IMR-90 (cell line): ENCODE data around the gene CCDC185. TPM values are rescaled to one million over a fixed set of nuclear protein-coding genes. Genes with fewer than 3 reads are reported as not detected.

Experiments used
- ATAC-seq: fragments of 200-7000 bp; cut with Tn5 transposase; 2 replicates; pipeline ENCODE4 v1.9.1; 2020; ENCODE audit warnings: low read depth, mild to moderate bottlenecking, moderate library complexity
- BruUV-seq: library from RNA; stranded (reverse); fragments of 400-500 nt; replicated peaks from 2 replicates; lab custom pipeline; 2021; lab: Mats Ljungman, UMichigan
- CTCF ChIA-PET: fragments of 300-600 bp; formaldehyde crosslinking; extraction: SDS; loops from one replicate; lab custom pipeline; 2021; ENCODE audit warnings: antibody characterized with exemption; lab: Yijun Ruan, JAX
- POLR2A ChIA-PET: fragments of 300-600 bp; sonication (Branson Sonifier 250); formaldehyde crosslinking; loops from one replicate; lab custom pipeline; 2022; ENCODE audit warnings: antibody characterized with exemption; ENCODE audit not compliant: unreplicated experiment; lab: Charles Lee
- DNase-seq: peaks from one replicate; pipeline ENCODE4 v3.0.0; 2013
- H2AFZ ChIP-seq: replicated peaks from 2 replicates; pipeline ENCODE3; 2013; ENCODE audit warnings: low read length, mild to moderate bottlenecking; ENCODE audit not compliant: poor library complexity
- H2AK5ac ChIP-seq: 2 replicates; pipeline ENCODE4 v1.6.1; 2013; ENCODE audit warnings: low read depth, low read length, inconsistent platforms
- H2AK9ac ChIP-seq: replicated peaks from 2 replicates; pipeline ENCODE3; 2013; ENCODE audit warnings: mild to moderate bottlenecking, low read depth, low read length, moderate library complexity; ENCODE audit not compliant: poor library complexity
- H2BK120ac ChIP-seq: 2 replicates; pipeline ENCODE4 v1.6.1; 2013; ENCODE audit warnings: low read depth, low read length, inconsistent platforms
- H2BK15ac ChIP-seq: 3 replicates; pipeline ENCODE4 v1.6.1; 2013; ENCODE audit warnings: low read depth, low read length, inconsistent platforms
- H2BK20ac ChIP-seq: 2 replicates; pipeline ENCODE4 v1.6.1; 2013; ENCODE audit warnings: low read depth, mild to moderate bottlenecking, inconsistent platforms, low read length, moderate library complexity
- H2BK5ac ChIP-seq: 2 replicates; pipeline ENCODE4 v1.6.1; 2013; ENCODE audit warnings: mild to moderate bottlenecking, low read depth, low read length, inconsistent platforms; ENCODE audit not compliant: poor library complexity, severe bottlenecking
- H3K14ac ChIP-seq: replicated peaks from 2 replicates; pipeline ENCODE4 v1.6.1; 2013; ENCODE audit warnings: low read depth, low read length, inconsistent platforms
- H3K18ac ChIP-seq: 2 replicates; pipeline ENCODE4 v1.6.1; 2013; ENCODE audit warnings: low read depth, low read length, control low read depth
- H3K23ac ChIP-seq: 2 replicates; pipeline ENCODE4 v1.6.1; 2013; ENCODE audit warnings: low read depth, low read length, inconsistent platforms
- H3K27ac ChIP-seq: 2 replicates; pipeline ENCODE4 v1.5.1; 2013; ENCODE audit warnings: mild to moderate bottlenecking, control low read depth, low read length; ENCODE audit not compliant: insufficient read depth
- H3K27me3 ChIP-seq: 2 replicates; pipeline ENCODE4 v1.6.1; 2013; ENCODE audit warnings: low read length; ENCODE audit not compliant: control insufficient read depth, insufficient read depth
- H3K36me3 ChIP-seq: 2 replicates; pipeline ENCODE4 v1.6.1; 2013; ENCODE audit warnings: low read length, mixed read lengths; ENCODE audit not compliant: control insufficient read depth, insufficient read depth
- H3K4ac ChIP-seq: 2 replicates; pipeline ENCODE4 v1.6.1; 2013; ENCODE audit warnings: low read depth, low read length, inconsistent platforms
- H3K4me1 ChIP-seq: 2 replicates; pipeline ENCODE4 v1.6.1; 2013; ENCODE audit warnings: low read length, mixed read lengths; ENCODE audit not compliant: control insufficient read depth, insufficient read depth
- H3K4me2 ChIP-seq: 2 replicates; pipeline ENCODE4 v1.6.1; 2013; ENCODE audit warnings: low read depth, mild to moderate bottlenecking, control low read depth, low read length, moderate library complexity
- H3K4me3 ChIP-seq: 2 replicates; pipeline ENCODE4 v1.5.1; 2013; ENCODE audit warnings: low read depth, mild to moderate bottlenecking, control low read depth, low read length, moderate library complexity; ENCODE audit not compliant: insufficient read depth
- H3K56ac ChIP-seq: 2 replicates; pipeline ENCODE4 v1.6.1; 2013; ENCODE audit warnings: low read length, inconsistent platforms; ENCODE audit not compliant: insufficient read depth; ENCODE audit errors: extremely low read depth
- H3K79me1 ChIP-seq, 2 experiments: 2 replicates each; pipeline ENCODE4 v1.6.1; 2013; ENCODE audit warnings: low read length in 2 of 2, inconsistent platforms in 1 of 2, low read depth in 1 of 2
- H3K9ac ChIP-seq: 2 replicates; pipeline ENCODE4 v1.6.1; 2013; ENCODE audit warnings: low read depth, low read length, control low read depth
- H3K9me1 ChIP-seq: 2 replicates; pipeline ENCODE4 v1.6.1; 2013; ENCODE audit warnings: low read length, inconsistent platforms; ENCODE audit not compliant: insufficient read depth
- H3K9me3 ChIP-seq: 2 replicates; pipeline ENCODE4 v1.6.1; 2013; ENCODE audit warnings: low read length; ENCODE audit not compliant: control insufficient read depth, insufficient read depth
- H4K20me1 ChIP-seq: 2 replicates; pipeline ENCODE4 v1.6.1; 2013; ENCODE audit warnings: low read length, inconsistent platforms; ENCODE audit not compliant: insufficient read depth
- H4K5ac ChIP-seq: 2 replicates; pipeline ENCODE4 v1.6.1; 2013; ENCODE audit warnings: mild to moderate bottlenecking, low read depth, low read length, control low read depth
- H4K8ac ChIP-seq, 2 experiments: 2 replicates each; pipeline ENCODE4 v1.6.1; 2013; ENCODE audit warnings: low read depth in 2 of 2, low read length in 2 of 2, control low read depth in 1 of 2, inconsistent platforms in 1 of 2
- H4K91ac ChIP-seq: 2 replicates; pipeline ENCODE4 v1.6.1; 2013; ENCODE audit warnings: low read depth, low read length, inconsistent platforms; ENCODE audit not compliant: insufficient read depth
- BHLHE40 ChIP-seq: fragments of 150-350 bp; IDR thresholded peaks from 2 replicates; pipeline ENCODE4 v1.6.1; 2016; ENCODE audit warnings: mild to moderate bottlenecking, low read depth, low read length
- CHD1 ChIP-seq: IDR thresholded peaks from 2 replicates; pipeline ENCODE4 v1.6.1; 2012; ENCODE audit warnings: low read depth, low read length, improper control_type of control experiment
- MAFK ChIP-seq: IDR thresholded peaks from 2 replicates; pipeline ENCODE4 v1.6.1; 2012; ENCODE audit warnings: low read depth, low read length, improper control_type of control experiment
- MAZ ChIP-seq: IDR thresholded peaks from 2 replicates; pipeline ENCODE4 v1.6.1; 2012; ENCODE audit warnings: low read depth, mild to moderate bottlenecking, low read length, improper control_type of control experiment, moderate library complexity, borderline replicate concordance
- MXI1 ChIP-seq: IDR thresholded peaks from 2 replicates; pipeline ENCODE4 v1.6.1; 2012; ENCODE audit warnings: low read depth, mild to moderate bottlenecking, low read length, moderate library complexity, borderline replicate concordance
- NFE2L2 ChIP-seq: fragments of 150-350 bp; IDR thresholded peaks from 2 replicates; pipeline ENCODE4 v1.6.1; 2016; ENCODE audit warnings: low read depth, mild to moderate bottlenecking, low read length
- RCOR1 ChIP-seq: IDR thresholded peaks from 2 replicates; pipeline ENCODE4 v1.6.1; 2012; ENCODE audit warnings: mild to moderate bottlenecking, low read length, improper control_type of control experiment; ENCODE audit not compliant: insufficient replicate concordance
- RFX5 ChIP-seq: IDR thresholded peaks from 2 replicates; pipeline ENCODE4 v1.8.0; 2012; ENCODE audit warnings: low read depth, mild to moderate bottlenecking, low read length, moderate library complexity
- WGBS, 2 experiments: methylation state at CpG; one replicate each; pipeline versions ENCODE4 v1.1.5 to v1.1.7; 2013; ENCODE audit warnings: missing lambda C conversion rate in 2 of 2; ENCODE audit not compliant: insufficient read length in 1 of 2; ENCODE audit errors: extremely low coverage in 2 of 2; 5-methylcytosine and 5-hydroxymethylcytosine counted together
- dilution Hi-C: fragments of 300-500 bp; cut with HindIII; formaldehyde crosslinking; loops from one replicate; pipeline ENCODE4 v1.14.3; 2018; ENCODE audit warnings: low sequenced_read_pairs; ENCODE audit not compliant: unreplicated experiment
- in situ Hi-C: fragments of 300-500 bp; cut with MboI; formaldehyde crosslinking; loops from 3 replicates; pipeline ENCODE4 v1.14.3; 2019; ENCODE audit warnings: low sequenced_read_pairs, inconsistent platforms, mixed read lengths
- intact Hi-C: fragments of 100-400 bp; cut with micrococcal nuclease; formaldehyde crosslinking; loops from 2 replicates; pipeline ENCODE4 v1.10.0; 2022
- polyA plus RNA-seq, 3 experiments: library from polyadenylated mRNA; depleted of rRNA; stranded (reverse); fragments of >200 nt; gene quantifications; 2 replicates each; pipeline ENCODE4 v1.2.3, GENCODE V29; 2012; ENCODE audit warnings: low replicate concordance in 1 of 3
- total RNA-seq: library from RNA; depleted of rRNA; stranded (reverse); fragments of >200 nt; gene quantifications from 2 replicates; pipeline ENCODE4 v1.2.3, GENCODE V29; 2012
- TF ChIP-seq, protein P1 (sequence below): fragments of 150-350 bp; IDR thresholded peaks from 2 replicates; pipeline ENCODE4 v1.6.1; 2016; ENCODE audit warnings: low read depth, mild to moderate bottlenecking, low read length, moderate library complexity, borderline replicate concordance
- TF ChIP-seq, protein P2 (sequence below): fragments of 150-350 bp; IDR thresholded peaks from 2 replicates; pipeline ENCODE4 v1.6.1; 2017; ENCODE audit warnings: mild to moderate bottlenecking, antibody characterized with exemption, low read length, low read depth
- TF ChIP-seq, protein P3 (sequence below): conservative IDR thresholded peaks from 2 replicates; pipeline ENCODE4 v1.5.1; 2012; ENCODE audit warnings: mild to moderate bottlenecking, low read depth, low read length, improper control_type of control experiment

CCDC185 gene
- total and polyA plus RNA-seq, 2 of the 4 experiments (the other 2 are of a cell fraction): not detected

DNA sequence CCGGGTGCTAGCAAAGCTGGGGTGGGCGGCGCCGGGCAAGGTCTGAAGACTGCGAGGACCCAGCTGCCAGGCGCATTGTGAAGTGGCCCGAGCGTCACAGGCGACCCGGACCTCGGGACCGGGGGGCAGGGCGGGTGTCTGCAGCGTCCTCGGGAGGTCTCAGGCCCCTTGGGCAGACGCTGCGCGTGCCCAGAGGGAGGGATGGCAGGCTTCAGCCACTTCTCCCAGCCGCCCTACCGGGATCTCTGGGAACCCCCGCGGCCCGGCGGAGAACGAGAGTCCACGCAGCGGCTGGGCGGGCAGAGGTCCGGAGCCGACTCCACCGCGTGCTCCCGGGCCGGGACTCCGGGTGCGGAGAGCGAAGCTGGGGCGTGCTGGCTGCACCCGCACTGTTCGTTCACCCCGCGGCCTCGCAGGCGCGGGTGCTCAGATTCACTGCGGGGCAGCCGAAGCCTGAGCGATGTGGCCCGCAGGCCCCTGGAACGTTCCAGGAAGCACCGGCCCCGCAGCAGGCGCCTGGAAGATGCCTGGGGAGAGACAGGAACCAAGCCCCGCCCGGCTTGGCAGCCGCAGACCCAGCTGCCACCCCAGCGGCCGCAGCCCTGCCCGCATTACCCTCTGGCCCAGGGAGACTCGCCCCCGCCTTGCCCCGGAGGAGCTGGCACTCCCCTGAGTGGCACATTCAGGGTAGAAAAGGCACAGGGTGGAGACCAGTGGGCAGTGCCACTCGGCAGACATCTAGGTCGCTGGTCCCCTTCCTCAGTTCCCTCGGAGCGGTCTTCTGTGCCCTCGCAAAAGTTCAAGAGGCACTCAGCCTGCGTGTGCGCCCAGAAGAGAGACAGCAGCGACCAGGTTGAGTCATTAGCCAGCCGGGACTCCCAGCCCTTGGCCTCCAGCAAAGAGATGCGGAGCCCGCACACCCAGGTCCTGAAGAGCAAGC, at the start of gene CCDC185 (continued):
- TF ChIP-seq, protein P1, sequence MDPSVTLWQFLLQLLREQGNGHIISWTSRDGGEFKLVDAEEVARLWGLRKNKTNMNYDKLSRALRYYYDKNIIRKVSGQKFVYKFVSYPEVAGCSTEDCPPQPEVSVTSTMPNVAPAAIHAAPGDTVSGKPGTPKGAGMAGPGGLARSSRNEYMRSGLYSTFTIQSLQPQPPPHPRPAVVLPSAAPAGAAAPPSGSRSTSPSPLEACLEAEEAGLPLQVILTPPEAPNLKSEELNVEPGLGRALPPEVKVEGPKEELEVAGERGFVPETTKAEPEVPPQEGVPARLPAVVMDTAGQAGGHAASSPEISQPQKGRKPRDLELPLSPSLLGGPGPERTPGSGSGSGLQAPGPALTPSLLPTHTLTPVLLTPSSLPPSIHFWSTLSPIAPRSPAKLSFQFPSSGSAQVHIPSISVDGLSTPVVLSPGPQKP: no peak
- TF ChIP-seq CHD1 (no peak), RFX5 (no peak)

DNA sequence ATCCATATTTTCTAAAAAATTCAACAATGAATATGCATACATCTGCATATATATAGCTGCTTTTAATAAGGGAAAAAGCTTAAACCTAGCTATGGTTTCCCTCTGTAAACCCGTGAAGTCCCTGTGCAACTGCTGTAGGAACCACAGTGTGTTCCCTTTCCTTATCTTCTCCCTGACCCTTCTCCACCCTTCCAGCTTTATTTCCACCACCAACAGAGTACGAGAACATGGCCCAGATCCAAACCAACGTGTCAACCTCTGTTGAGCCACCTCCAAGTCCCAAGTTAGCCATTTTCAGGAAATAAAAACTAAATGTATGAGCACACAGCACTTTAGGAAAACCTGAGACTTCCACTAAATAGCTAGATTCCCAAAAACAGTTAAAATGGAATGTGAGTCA, 49.5 kb upstream of the CCDC185 start:
- no peak overlapping the region for H3K56ac ChIP-seq
- H3K9me1 ChIP-seq: no peaks in the 10 kb centered on the region
- no peak overlapping the region for H3K14ac ChIP-seq
- ChIA-PET CTCF (no interaction called here), POLR2A (no interaction called here)
- intact Hi-C loops: no loop called here
- no peaks in the 10 kb centered on the region for H3K4me1 ChIP-seq
- no peaks in the 10 kb centered on the region for H3K79me1 ChIP-seq
- no peak overlapping the region for H3K18ac ChIP-seq
- no peak overlapping the region for H3K23ac ChIP-seq
- in situ Hi-C loops: no loop called here
- H2AFZ ChIP-seq: no peak overlapping the region
- no peak overlapping the region for H4K91ac ChIP-seq
- WGBS, 2 experiments: 40% methylated on average over 2 of the region's 3 CpGs; no CpG with 5 or more reads in 1 of the 2 experiments
- no peak overlapping the region for H3K4ac ChIP-seq
- no peak overlapping the region for H3K27ac ChIP-seq
- no peaks in the 10 kb centered on the region for H3K36me3 ChIP-seq
- H4K8ac ChIP-seq: no peak overlapping the region
- BruUV-seq: no TSS peak
- peaks cover 21% of the 10 kb centered on the region for H3K27me3 ChIP-seq
- no peak overlapping the region for H2AK9ac ChIP-seq
- H2BK20ac ChIP-seq: no peak overlapping the region
- no peaks in the 10 kb centered on the region for H4K20me1 ChIP-seq
- no peak overlapping the region for H2AK5ac ChIP-seq
- no peak overlapping the region for H3K4me3 ChIP-seq
- H2BK5ac ChIP-seq: no peak overlapping the region
- H4K5ac ChIP-seq: no peak overlapping the region
- no peak overlapping the region for H3K9ac ChIP-seq
- H3K4me2 ChIP-seq: no peak overlapping the region
- no peak for ATAC-seq
- dilution Hi-C loops: no loop called here
- H2BK15ac ChIP-seq: no peak overlapping the region
- H2BK120ac ChIP-seq: no peak overlapping the region
- DNase-seq: no peak
- no peaks in the 10 kb centered on the region for H3K9me3 ChIP-seq
- no peak for TF ChIP-seq RCOR1
- TF ChIP-seq MXI1: no peak
- TF ChIP-seq, protein P2, sequence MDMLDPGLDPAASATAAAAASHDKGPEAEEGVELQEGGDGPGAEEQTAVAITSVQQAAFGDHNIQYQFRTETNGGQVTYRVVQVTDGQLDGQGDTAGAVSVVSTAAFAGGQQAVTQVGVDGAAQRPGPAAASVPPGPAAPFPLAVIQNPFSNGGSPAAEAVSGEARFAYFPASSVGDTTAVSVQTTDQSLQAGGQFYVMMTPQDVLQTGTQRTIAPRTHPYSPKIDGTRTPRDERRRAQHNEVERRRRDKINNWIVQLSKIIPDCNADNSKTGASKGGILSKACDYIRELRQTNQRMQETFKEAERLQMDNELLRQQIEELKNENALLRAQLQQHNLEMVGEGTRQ: no peak
- TF ChIP-seq, protein P3, sequence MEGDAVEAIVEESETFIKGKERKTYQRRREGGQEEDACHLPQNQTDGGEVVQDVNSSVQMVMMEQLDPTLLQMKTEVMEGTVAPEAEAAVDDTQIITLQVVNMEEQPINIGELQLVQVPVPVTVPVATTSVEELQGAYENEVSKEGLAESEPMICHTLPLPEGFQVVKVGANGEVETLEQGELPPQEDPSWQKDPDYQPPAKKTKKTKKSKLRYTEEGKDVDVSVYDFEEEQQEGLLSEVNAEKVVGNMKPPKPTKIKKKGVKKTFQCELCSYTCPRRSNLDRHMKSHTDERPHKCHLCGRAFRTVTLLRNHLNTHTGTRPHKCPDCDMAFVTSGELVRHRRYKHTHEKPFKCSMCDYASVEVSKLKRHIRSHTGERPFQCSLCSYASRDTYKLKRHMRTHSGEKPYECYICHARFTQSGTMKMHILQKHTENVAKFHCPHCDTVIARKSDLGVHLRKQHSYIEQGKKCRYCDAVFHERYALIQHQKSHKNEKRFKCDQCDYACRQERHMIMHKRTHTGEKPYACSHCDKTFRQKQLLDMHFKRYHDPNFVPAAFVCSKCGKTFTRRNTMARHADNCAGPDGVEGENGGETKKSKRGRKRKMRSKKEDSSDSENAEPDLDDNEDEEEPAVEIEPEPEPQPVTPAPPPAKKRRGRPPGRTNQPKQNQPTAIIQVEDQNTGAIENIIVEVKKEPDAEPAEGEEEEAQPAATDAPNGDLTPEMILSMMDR: no peak
- no peak for TF ChIP-seq NFE2L2
- no peak for TF ChIP-seq MAFK
- no peak for TF ChIP-seq BHLHE40
- TF ChIP-seq MAZ: no peak
